ENCODE measurements around the gene CDK6.

Gene CDK6

GRCh38 chr7:92730808-92731207 lies 105.6 kb downstream of the CDK6 start:
- no peak for DNase-seq

GRCh38 chr7:92729751-92730150 lies 106.6 kb downstream of the CDK6 start:
- DNase-seq, result no peak

GRCh38 chr7:92729172-92729571 lies 107.2 kb downstream of the CDK6 start:
- peak; percentile 96 for DNase-seq

GRCh38 chr7:92727755-92728154 lies 108.6 kb downstream of the CDK6 start:
- no peak for DNase-seq

GRCh38 chr7:92725161-92725925 lies 111.0 kb downstream of the CDK6 start:
- no peak for DNase-seq

- no peak for DNase-seq
Measured at GRCh38 chr7:92723943-92724342, 112.4 kb downstream of the CDK6 start.

DNA sequence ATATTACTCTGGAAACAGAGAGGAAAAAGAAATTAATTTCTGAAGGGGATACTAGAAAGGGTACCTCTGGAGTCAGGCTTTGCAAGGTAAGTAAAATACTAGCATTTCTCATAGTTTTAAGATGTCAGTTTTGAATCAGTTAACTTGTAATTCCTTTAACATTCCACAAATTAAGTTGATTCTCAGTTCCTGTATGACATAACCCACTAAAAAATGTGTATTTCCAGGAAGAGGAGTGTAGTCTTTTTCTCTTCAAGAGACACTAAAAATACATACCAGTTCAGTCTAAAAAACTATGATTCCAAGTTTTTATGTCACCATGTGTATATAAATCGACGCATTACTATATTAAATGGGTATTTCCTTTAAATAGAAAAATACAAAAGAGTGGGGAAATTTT lies 113.2 kb downstream of the CDK6 start:
- DNase-seq, result no peak

- no peak for DNase-seq
Measured at GRCh38 chr7:92722541-92722940, 113.8 kb downstream of the CDK6 start.

GRCh38 chr7:92720604-92721350 lies 115.6 kb downstream of the CDK6 start:
- no peak for DNase-seq

GRCh38 chr7:92717993-92718716 lies 118.2 kb downstream of the CDK6 start:
- peak; percentile 99 for DNase-seq

- no peak for DNase-seq
Measured at GRCh38 chr7:92717623-92717992, 118.8 kb downstream of the CDK6 start.

GRCh38 chr7:92716825-92717580 lies 119.4 kb downstream of the CDK6 start:
- DNase-seq, result no peak

- DNase-seq, result no peak
Measured at GRCh38 chr7:92715963-92716362, 120.4 kb downstream of the CDK6 start.

DNA sequence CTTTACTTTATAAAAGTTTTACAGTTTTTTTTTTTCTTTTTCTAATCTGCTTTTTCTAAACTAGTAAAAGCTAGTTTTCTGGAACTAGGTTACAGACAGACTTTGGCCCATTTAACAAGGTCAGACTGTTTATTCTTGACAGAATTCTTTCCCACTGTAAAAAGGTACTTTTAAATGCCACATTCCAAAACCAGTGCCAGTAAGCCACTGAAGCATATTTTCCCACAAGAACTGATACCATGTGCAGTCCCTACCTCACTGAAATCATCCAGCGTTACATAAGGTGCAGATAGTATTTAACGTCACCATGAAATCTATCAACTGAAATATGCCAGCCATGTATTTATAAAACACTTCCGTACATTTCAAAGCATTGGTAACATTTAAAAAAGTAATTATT lies 121.6 kb downstream of the CDK6 start:
- no peak for DNase-seq

DNA sequence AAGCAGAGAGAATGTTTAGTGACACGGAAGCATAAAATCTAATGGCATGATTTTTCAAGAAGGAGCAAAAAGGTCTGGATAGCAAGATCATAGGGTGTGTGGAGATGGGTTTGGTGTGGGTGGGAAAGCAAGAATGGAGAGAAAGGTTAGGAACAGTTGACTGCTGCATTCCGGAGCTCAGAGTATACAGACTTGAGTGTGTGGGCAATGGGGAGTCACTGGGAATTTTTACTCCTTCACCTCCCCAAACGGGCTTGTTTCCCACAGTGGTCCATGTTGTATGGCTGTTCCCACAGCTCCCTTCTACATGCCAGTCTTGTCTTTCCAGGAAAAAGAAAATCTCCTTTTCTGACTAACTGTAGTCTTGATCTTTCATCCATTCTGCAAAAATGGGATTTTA lies 122.1 kb downstream of the CDK6 start:
- DNase-seq, result no peak

GRCh38 chr7:92709912-92710311 lies 126.5 kb downstream of the CDK6 start:
- DNase-seq, result no peak

DNA sequence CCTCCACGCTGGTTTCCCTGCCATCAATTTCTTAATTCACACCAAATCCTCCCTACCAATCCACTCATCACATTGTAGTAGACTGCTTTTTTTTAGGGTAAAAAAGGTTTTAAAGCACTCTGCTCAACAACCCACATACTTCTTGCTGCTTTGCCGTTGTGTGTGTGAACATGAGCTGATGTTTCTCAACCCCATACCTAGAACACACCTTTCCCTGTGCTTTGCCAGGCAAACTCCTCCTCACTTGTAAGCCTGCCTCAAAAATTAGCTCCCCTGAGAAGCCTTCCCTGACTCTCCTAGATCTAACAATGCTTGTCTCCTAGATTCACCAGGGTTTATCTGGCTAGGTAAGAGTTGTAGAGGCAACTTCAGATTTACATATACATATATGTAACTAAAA lies 127.2 kb downstream of the CDK6 start:
- DNase-seq, result no peak

DNA sequence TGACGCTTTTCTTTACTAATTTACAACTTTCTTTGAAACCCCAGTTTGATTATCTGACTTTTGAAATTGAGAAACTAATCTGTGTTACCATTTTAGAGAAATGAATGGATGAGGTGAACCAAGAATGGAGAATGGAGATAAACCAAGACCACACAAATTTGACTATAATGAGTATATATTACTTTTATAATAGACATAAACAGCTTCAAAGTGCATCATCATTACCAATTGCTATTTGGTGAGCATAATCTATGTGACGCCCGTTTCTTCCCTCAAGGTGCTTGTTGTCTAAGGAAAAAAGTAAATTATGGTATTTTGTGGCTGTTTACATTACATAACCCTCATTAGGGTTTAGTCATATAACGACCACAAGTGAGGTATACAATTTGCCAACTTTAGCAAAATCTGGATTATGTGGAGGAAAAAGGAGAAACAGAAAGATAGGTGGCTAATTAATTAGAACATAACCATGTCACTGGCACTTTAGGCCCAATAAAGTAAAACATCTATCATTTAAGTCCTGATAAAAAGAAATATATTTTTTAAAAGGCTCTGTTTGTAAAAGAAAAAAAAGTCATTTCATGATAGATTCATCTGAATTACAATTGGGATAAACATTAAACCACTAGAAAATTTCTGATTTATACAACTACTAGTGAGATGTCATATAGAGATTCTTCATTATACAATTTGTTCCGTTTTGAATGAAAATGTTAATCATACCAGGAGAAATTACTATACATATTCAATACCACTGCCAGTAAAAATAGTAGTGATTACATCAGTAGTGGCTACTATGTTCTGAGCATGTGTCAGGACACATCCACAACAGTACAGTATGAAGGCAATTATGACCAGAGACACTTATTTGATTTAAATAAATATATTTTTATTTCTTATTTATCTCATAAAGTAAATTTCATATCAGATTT lies 128.0 kb downstream of the CDK6 start:
- DNase-seq, result no peak

DNA sequence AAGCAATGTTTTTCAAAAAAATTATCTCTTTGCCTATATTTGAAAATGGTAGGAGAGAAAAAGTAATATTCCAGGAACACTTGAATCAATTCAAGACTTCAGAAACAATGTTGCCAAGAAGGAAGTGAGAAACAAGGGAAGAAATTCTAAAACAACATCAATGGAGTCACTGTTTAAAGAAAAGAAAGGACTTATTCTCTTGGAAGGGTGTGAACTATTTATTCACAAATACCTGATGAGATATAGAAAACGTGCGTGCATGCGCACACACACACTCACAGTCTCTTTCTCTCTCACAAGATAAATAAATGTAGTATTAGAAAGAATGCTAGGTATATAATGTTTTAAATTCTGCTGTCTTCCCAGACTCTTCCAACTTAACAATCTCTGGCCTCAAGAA lies 128.9 kb downstream of the CDK6 start:
- DNase-seq, result no peak

DNA sequence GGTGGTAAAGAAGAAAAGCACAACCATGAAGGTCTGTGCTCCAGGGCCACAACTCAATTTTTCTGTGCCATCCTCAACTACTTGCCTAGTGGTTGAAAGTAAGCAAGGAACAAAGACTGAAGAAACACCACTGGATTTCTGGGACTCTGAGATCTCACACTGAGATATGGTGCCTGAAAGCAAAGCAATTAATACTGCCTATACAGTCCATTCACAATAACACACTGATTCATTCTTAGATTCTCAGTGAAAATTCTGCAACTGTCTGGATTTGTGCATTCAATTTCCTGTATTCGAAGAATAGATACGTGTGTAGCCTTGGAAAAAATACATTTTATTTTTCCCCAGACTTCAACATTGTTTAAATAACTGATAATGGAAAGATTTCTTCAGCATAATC lies 129.8 kb downstream of the CDK6 start:
- no peak for DNase-seq

GRCh38 chr7:92705831-92706230 lies 130.5 kb downstream of the CDK6 start:
- DNase-seq, result no peak

GRCh38 chr7:92704858-92705257 lies 131.5 kb downstream of the CDK6 start:
- DNase-seq, result no peak
